NCI-H1105 (cell line): ENCODE results near the gene SUSD6.

Experiments used
- DNase-seq: peaks from one replicate; lab custom pipeline; 2025; lab: John Stamatoyannopoulos, UW

Gene SUSD6

GRCh38 chr14:69763761-69764510 lies 152.5 kb downstream of the SUSD6 start:
- DNase-seq, result no peak
